Measurements from ENCODE around the gene CPLANE2.

DNA sequence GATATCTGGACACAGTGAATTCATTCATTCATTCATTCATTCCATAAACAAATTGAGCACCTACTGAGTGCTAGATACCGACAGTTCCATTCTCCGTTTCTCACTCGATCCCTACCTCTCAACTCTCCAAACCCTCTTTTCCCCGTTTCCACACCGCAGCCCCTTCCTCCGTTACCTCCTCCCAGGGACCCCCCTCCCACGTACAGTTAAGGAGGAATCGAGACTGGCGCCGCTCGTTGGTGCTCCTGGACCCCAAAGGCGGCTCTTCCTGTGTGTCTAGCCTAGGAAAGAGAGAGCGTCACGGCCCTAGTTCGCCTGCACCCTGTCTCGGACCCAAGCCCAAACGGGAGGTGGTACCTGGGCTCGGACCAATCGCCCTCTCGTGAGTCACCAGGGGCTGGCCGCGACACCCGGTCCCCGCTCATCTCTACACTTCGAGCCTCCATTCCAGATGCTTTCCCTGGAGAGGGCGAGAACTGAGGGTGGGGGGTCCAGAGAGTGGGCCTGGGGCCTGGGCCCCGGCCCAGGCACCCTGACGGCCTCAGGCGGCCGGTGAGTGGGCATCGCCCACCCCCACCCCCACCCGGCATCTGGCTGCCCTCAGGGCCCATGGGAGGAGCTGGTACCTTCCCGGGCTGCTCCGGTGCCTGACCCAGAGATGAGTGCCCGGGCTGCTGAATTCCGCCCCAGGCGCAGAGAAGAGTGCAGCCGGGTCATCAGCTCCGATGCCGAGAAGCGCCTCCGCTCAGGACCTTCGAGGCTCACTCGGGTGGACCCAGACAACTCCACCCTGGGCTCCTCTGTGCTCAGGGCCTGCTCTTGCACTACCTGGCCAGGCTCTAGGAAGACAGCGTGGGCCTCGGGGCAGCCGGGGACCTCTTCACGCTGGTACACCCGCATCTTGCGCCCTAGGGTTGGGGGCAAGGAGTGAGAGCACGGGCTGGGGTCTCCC lies 29.4 kb downstream of the CPLANE2 start:
- TF ChIP-seq, protein P1, sequence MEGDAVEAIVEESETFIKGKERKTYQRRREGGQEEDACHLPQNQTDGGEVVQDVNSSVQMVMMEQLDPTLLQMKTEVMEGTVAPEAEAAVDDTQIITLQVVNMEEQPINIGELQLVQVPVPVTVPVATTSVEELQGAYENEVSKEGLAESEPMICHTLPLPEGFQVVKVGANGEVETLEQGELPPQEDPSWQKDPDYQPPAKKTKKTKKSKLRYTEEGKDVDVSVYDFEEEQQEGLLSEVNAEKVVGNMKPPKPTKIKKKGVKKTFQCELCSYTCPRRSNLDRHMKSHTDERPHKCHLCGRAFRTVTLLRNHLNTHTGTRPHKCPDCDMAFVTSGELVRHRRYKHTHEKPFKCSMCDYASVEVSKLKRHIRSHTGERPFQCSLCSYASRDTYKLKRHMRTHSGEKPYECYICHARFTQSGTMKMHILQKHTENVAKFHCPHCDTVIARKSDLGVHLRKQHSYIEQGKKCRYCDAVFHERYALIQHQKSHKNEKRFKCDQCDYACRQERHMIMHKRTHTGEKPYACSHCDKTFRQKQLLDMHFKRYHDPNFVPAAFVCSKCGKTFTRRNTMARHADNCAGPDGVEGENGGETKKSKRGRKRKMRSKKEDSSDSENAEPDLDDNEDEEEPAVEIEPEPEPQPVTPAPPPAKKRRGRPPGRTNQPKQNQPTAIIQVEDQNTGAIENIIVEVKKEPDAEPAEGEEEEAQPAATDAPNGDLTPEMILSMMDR (IDR thresholded peaks at IDR 0.05) = no peak
- no peak for TF ChIP-seq POLR2AphosphoS5 (IDR thresholded peaks at IDR 0.05)

Measured in upper lobe of left lung (tissue), 4 donors.